Activated effector memory CD4-positive, alpha-beta T cell treated with Interleukin-2 at 50 U/mL for 16 hours (primary cell): ENCODE results near the gene CLK4.

Source experiments
- DNase-seq: peaks from one replicate; pipeline ENCODE4 v3.0.0-alpha.2; 2020

Gene CLK4

GRCh38 chr5:178585421-178585820 is 41.4 kb downstream of the CLK4 start:
- peak; percentile 8 for DNase-seq

GRCh38 chr5:178583279-178583678 is 43.6 kb downstream of the CLK4 start:
- no peak for DNase-seq

- DNase-seq: no peak
Measured at GRCh38 chr5:178582291-178582690, 44.6 kb downstream of the CLK4 start.

- no peak for DNase-seq
Measured at GRCh38 chr5:178581621-178582020, 45.2 kb downstream of the CLK4 start.

- DNase-seq: no peak
Measured at GRCh38 chr5:178580271-178580955, 46.4 kb downstream of the CLK4 start.

GRCh38 chr5:178577944-178578343 is 48.9 kb downstream of the CLK4 start:
- no peak for DNase-seq

GRCh38 chr5:178577376-178577839 is 49.4 kb downstream of the CLK4 start:
- no peak for DNase-seq

- DNase-seq: no peak
Measured at GRCh38 chr5:178576591-178577351, 50.1 kb downstream of the CLK4 start.

- DNase-seq: no peak
Measured at GRCh38 chr5:178573216-178573615, 53.6 kb downstream of the CLK4 start.

- DNase-seq: no peak
Measured at GRCh38 chr5:178572617-178573016, 54.2 kb downstream of the CLK4 start.

- DNase-seq: no peak
Measured at GRCh38 chr5:178569485-178569884, 57.4 kb downstream of the CLK4 start.

- no peak for DNase-seq
Measured at GRCh38 chr5:178564811-178565550, 61.9 kb downstream of the CLK4 start.

GRCh38 chr5:178564397-178564796 is 62.5 kb downstream of the CLK4 start:
- no peak for DNase-seq

GRCh38 chr5:178563621-178564020 is 63.2 kb downstream of the CLK4 start:
- DNase-seq: no peak

GRCh38 chr5:178561746-178562264 is 65.0 kb downstream of the CLK4 start:
- no peak for DNase-seq

- DNase-seq: no peak
Measured at GRCh38 chr5:178560911-178561310, 65.9 kb downstream of the CLK4 start.

GRCh38 chr5:178557416-178557815 is 69.4 kb downstream of the CLK4 start:
- no peak for DNase-seq

GRCh38 chr5:178555771-178556211 is 71.1 kb downstream of the CLK4 start:
- no peak for DNase-seq

GRCh38 chr5:178555005-178555404 is 71.8 kb downstream of the CLK4 start:
- no peak for DNase-seq

GRCh38 chr5:178554311-178554710 is 72.5 kb downstream of the CLK4 start:
- no peak for DNase-seq

GRCh38 chr5:178553517-178553916 is 73.3 kb downstream of the CLK4 start:
- no peak for DNase-seq
